Measurements from ENCODE around the gene NUDT2.
"Not testable (repeated sequence)": the region's sequence is repeated elsewhere in the genome, so short reads cannot be mapped to it uniquely, and the experiment has no call there.

NUDT2 gene

DNA sequence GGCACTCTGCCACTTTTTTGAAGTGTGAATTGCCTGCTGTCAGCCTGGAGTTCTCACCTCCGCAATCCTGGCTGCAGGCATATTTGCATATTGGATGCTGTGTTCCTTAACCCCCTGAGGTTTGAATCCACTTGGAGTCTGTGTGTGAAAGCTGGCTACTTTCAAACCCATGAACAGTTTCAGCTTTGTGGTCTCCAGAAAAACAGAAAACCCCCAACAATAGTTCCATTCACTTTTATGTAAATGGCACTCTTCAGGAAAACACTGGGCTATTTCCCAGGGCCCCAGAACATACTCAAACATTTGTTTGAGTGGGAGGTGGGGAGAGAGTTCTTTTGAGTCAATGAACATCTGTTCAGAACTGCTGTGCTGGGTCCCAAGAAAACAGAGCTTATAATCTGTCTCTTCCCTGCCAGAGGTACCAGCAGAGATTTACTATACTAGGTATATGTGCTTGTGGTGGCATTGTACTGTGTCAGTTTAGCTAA lies 5.0 kb downstream of the NUDT2 start:
- FAIRE-seq: no peak
- no peak for DNase-seq (ENCODE audit: extremely low spot score, insufficient read length, low read depth)

DNA sequence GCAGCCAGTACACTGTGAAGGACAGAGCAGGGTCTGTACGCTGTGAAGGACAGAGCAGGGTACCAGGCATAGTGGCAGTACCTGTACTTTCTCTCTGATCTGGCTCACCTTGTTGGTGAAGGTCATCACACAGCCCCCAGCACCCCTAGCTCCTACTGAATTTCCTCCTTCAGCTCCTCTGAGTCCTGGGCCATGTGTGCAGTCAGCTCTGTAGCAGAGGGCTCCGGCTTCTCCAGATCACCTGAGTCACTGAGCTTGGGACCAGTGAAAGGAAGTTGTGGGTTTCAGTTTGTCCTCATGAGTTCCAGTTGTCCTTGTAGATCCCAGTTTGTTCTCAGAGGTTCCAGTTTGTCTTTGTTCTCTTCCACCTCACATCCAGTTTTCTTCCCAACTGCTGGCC lies 5.5 kb downstream of the NUDT2 start:
- FAIRE-seq (no peak), DNase-seq (ENCODE audit: extremely low spot score, insufficient read length, low read depth) (no peak)

- FAIRE-seq: no peak
- no peak for DNase-seq (ENCODE audit: extremely low spot score, insufficient read length, low read depth)
Observed at GRCh38 chr9:34335376-34335775, 6.0 kb downstream of the NUDT2 start.

- DNase-seq (ENCODE audit: extremely low spot score, insufficient read length, low read depth): no peak
- FAIRE-seq: no peak
Observed at GRCh38 chr9:34337403-34337802, 8.0 kb downstream of the NUDT2 start.

GRCh38 chr9:34338079-34338478 lies 8.7 kb downstream of the NUDT2 start:
- not testable (repeated sequence) for DNase-seq (ENCODE audit: extremely low spot score, insufficient read length, low read depth); FAIRE-seq

DNA sequence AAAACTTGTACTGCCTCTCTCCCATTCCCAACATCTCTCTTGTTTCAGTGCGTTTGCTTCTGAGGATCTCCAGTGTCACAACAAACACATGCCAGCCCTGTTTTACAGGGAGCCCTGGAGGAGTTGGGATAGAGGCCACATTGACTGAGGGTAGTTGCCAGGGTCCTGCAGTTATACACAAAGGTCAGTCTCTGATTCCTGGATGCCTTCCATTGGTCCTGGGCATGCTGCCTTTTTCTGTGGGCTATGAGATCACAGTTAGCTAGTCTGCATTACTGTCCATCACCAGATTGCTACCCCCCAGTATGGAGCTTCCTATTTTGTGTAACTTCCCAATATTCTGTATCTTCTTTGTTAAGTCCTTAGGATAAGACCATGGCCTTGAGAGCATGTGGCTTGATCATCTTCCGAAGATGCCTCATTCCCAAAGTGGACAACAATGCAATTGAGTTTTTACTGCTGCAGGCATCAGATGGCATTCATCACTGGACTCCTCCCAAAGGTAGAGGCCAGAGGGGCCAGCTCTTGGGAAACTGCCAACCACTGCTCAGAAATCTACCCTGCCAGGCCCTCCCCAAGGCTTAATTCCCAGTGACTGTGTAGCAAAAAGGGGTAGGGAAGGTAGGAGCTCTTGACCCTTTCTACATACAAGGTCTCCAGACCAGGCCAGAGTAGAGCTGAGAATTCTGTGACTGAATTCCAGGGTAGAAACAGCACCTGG lies 9.5 kb downstream of the NUDT2 start:
- FAIRE-seq (no peak), DNase-seq (ENCODE audit: extremely low spot score, insufficient read length, low read depth) (no peak)

DNA sequence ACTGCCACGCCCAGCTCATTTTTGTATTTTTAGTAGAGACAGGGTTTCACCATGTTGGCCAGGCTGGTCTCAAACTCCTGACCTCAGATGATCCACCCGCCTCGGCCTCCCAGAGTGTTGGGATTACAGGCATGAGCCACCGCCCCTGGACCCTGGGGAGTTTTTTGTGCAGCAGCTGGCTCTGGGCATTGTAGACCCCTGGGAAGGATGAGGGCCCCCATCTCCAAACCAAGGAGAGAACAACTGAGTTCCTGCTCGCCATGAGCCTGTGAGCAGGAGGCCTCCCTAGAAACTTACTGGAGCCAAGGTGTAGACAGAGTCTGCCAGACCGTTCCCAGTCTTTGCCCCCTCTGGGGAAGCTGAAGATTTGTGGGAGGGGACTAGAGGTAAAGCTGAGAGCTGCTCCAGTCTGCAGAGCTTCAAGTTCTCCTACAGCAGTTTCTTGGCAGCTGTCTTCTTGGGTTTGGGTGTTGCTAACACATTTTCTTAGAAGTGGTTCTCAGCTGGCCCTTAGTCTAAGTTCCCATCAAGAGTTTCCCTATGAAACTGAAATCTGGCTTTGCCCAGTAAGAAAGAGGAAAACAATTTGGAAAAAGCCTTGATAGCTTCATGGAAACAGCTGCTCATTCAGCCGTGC lies 12.4 kb downstream of the NUDT2 start:
- DNase-seq (ENCODE audit: extremely low spot score, insufficient read length, low read depth) (no peak), FAIRE-seq (no peak)

DNA sequence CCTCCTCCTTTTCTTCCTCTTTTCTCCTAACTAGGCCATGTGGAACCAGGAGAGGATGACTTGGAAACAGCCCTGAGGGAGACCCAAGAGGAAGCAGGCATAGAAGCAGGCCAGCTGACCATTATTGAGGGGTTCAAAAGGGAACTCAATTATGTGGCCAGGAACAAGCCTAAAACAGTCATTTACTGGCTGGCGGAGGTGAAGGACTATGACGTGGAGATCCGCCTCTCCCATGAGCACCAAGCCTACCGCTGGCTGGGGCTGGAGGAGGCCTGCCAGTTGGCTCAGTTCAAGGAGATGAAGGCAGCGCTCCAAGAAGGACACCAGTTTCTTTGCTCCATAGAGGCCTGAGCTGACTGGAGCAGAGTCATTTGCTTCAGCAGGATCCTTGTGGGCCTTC lies 13.7 kb downstream of the NUDT2 start:
- no peak for FAIRE-seq

DNA sequence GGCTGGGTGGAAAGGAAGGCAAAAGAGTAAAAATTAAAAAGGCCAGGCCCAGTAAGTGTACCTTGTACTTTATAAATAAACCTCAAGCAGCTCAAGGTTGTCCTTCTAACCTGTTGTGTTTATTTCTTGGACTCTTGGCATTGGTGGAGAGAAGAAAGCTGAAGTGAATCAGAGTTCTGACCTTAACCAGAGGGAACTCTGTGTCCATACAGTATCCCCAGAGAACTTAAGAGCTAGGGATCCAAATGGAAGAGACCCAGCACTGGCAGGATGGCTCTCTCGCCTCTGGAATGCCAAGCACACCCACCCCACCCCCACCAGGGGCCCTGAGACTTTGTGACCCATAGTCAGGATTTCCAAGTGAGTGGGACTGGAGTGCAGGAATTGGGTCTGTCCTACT lies 14.2 kb downstream of the NUDT2 start:
- no peak for FAIRE-seq
- DNase-seq (ENCODE audit: extremely low spot score, insufficient read length, low read depth): no peak

More for the DNA sequence above, 13.7 kb downstream of the NUDT2 start:
- DNase-seq (ENCODE audit: extremely low spot score, insufficient read length, low read depth): no peak

DNA sequence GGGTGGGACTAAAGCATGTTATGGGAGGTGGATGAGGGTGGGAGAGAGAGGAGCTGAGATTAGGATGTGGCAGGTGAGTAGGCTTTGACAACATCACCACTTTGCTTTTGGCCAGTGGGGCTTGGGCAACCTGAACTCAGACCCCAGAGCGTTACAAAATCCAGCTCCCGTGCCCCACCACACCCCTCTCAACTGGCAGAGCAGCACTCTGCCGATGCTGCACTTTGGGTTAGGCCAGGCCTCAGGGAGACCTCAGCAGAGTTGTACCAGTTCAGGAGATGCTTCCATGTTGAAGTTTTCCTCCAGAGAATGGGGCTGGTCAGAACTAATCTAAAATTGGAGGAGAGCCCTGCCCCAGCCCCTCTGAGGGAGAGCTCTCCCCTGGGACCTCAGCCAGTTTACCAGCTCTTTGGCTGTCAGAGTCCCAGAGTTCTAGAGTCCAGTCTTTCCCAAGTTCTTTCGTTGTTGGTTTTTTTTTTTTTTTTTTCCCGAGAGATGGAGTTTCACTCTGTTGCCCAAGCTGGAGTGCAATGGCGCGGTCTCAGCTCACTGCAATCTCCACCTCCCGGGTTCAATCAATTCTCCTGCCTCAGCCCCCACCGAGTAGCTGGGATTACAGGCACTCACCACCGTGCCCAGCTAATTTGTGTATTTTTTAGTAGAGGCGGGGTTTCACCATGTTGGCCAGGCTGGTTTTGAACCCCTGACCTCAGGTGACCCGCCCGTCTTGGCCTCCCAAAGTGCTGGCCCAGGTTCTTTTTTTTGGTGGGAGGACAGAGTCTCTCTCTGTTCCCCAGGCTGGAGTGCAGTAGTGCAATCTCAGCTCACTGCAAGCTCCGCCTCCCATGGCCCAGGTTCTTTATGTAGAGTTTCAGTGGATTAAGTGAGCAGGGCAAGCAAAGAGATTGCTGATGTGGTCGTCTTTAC lies 17.8 kb downstream of the NUDT2 start:
- no peak for FAIRE-seq

DNA sequence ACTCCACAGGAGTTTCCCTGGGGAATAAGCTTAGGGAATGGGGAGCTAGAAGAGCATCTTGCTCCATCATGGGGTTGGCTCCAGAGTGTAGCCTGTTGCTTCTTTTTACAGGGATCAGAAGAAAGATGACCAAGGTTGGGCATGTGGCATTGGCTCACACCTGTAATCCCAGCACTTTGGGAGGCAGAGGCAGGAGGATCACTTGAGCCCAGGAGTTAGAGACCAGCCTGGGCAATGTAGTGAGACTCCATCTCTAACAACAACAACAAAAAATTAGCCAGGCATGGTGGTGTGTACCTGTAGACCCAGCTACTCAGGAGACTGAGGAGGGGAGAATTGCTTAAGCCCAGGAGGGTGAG lies 18.4 kb downstream of the NUDT2 start:
- no peak for DNase-seq (ENCODE audit: extremely low spot score, insufficient read length, low read depth)
- no peak for FAIRE-seq

More for the DNA sequence above, 17.8 kb downstream of the NUDT2 start:
- no peak for DNase-seq (ENCODE audit: extremely low spot score, insufficient read length, low read depth)

- FAIRE-seq (no peak), DNase-seq (ENCODE audit: extremely low spot score, insufficient read length, low read depth) (no peak)
Observed at GRCh38 chr9:34349324-34349723, 20.0 kb downstream of the NUDT2 start.

DNA sequence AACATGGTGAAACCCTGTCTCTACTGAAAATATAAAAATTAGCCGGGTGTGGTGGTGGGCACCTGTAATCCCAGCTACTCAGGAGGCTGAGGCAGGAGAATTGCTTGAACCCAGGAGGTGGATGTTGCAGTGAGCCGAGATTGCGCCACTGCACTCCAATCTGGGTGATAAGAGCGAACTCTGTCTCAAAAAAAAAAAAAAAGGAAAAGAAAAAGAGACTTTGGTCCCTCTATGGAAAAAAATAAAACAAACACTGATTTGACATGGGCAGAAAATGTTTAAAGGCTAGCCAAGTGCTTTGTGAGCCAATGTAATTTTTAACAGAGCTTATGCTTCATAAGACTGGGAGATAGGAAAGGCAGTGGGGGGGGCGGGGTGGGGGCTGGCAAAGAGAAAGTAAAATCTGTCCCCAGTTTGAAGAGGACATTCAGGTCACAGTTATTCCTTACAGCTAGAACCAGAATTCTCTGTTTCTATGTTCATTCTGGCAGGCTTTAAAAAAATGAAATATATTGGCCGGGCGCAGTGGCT lies 22.8 kb downstream of the NUDT2 start:
- DNase-seq (ENCODE audit: extremely low spot score, insufficient read length, low read depth); FAIRE-seq: not testable (repeated sequence)

GRCh38 chr9:34352957-34353356 lies 23.6 kb downstream of the NUDT2 start:
- not testable (repeated sequence) for FAIRE-seq; DNase-seq (ENCODE audit: extremely low spot score, insufficient read length, low read depth)

DNA sequence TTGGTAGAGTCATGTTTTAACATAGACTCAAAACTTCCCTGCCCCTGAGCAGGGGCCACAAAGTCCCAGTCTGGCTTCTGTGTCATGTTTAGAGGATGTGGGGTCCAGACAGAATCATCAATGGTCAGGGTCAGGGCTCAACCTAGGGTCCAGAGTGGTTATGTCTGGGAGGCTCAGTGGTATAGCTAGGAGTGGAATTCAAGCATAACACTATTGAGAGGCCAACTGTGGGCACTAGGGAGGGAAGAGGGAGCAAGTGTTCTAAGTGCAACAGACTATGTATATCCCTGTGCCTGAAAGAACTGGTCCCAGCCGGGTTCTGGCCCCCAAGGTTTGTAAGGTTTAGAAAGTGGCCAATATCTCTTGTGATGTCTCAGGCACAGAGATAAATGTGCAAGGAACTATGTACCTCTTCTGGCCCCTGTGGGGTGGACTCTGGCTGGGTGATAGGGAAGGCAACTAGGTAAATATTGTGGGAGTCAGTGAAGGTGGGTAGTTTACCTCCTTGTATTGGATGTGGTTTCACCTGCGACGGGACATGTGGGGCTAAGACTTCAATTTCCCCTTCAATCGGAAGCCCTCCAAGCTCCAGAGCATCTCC lies 33.3 kb downstream of the NUDT2 start:
- FAIRE-seq: no peak
- DNase-seq (ENCODE audit: extremely low spot score, insufficient read length, low read depth): no peak

DNA sequence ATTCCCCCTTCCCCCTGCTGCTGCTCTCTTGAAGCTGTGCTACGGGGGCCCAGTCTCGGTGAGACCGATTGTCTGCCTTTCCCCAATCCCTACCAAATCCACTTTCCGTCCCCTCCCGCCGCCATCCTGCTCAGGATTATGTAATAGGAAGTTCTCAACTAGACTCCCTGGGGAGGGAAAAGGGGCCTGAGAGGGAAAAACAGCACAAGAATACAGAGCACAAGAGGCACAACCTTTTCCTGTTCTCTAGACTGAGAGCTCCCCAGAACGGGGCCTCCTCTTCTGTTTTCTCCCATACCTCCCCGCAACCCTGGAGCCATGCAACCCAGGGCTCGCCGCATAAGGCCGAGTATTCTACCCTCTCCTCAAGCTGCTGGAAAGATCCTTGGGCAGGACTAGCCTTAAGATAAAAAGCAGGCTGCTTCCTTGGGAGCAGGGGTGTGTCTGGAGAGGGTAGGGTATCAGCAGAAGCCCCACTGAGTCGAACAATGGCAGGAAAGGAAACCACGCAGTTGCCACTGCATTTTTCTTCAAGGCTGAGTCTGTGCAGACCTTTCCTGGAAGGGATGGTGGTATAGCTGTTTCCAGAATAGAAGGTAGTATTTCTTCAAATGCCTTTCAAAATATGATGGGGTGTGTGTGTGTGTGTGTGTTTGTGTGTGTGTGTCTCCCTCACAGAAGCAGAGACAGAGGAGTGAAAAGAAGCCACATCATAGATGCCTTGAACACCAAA lies 34.4 kb downstream of the NUDT2 start:
- FAIRE-seq (no peak), DNase-seq (ENCODE audit: extremely low spot score, insufficient read length, low read depth) (no peak)

- FAIRE-seq: no peak
- no peak for DNase-seq (ENCODE audit: extremely low spot score, insufficient read length, low read depth)
Observed at GRCh38 chr9:34365282-34365681, 35.9 kb downstream of the NUDT2 start.

DNA sequence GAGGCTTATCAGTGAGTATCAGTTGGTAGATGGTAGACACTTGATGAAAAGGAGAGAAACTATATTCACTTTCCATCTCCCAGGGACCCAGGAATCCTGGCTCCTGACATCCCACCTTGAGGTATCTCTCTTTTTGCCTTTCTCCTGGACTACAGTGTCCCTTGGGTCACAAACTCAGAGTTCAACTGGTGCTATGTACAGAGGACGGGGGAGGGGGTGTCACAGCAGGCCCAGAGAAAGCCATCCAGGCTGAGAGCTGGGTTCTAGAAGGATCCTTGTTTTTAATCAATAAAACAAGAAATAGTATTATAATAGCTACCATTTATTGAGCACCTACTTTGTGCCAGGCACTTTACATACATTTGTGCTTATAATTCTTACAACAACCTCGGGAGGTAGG lies 37.0 kb downstream of the NUDT2 start:
- no peak for FAIRE-seq

DNA sequence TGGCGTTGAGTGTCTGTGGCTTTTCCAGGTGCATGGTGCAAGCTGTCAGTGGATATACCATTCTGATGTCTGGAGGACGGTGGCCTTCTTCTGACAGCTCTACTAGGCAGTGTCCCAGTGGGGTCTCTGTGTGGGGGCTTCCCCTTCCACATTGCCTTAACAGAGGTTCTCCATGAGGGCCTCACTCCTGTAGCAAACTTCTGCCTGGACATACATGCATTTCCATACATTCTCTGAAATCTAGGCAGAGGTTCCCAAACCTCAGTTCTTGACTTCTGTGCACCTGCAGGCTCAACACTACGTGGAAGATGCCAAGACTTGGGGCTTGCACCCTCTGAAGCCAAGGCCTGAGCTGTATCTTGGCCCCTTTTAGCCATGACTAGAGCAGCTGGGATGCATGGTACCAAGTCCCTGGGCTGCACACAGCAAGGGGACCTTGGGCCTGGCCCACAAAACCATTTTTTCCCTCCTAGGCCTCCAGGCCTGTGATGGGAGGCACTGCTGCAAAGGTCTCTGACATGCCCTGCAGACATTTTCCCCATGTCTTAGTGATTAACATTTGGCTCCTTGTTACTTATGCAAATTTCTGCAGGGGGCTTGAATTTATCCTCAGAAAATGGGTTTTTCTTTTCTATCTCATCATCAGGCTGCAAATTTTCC lies 38.5 kb downstream of the NUDT2 start:
- FAIRE-seq; DNase-seq (ENCODE audit: extremely low spot score, insufficient read length, low read depth): not testable (repeated sequence)

More for the DNA sequence above, 37.0 kb downstream of the NUDT2 start:
- no peak for DNase-seq (ENCODE audit: extremely low spot score, insufficient read length, low read depth)

All from GM18507 (cell line).